GDM1 (cell line): ENCODE data around the gene TNNI3.
"Not testable (repeated sequence)": the region's sequence is repeated elsewhere in the genome, so short reads cannot be mapped to it uniquely, and the experiment has no call there.

ENCODE experiments used
- DNase-seq: peaks from one replicate; lab custom pipeline; 2025; lab: John Stamatoyannopoulos, UW

Gene TNNI3

DNA sequence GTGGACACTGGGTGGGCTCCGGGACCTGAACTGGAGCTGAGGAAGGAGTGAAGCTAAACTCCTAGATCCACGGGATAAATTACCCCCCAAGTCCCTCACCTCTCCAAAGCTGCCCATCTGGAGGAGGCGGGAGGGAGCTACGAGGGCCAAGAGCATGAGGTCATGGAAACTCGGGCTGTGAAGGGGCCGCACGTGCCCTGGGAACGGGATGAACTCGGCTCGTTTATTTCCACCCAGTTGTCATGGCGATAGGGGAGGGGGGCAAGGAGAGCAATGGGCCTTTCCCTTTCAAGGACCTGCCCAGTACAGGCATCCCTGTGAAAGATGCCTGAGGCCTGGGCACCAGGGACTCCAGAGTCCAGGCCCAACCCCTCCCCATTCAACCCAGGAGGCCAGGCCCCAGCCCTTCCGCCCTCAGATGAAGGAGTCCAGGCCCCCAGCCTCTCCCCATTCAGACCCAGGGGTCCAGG is 43.9 kb downstream of the TNNI3 start:
- DNase-seq = no peak

DNA sequence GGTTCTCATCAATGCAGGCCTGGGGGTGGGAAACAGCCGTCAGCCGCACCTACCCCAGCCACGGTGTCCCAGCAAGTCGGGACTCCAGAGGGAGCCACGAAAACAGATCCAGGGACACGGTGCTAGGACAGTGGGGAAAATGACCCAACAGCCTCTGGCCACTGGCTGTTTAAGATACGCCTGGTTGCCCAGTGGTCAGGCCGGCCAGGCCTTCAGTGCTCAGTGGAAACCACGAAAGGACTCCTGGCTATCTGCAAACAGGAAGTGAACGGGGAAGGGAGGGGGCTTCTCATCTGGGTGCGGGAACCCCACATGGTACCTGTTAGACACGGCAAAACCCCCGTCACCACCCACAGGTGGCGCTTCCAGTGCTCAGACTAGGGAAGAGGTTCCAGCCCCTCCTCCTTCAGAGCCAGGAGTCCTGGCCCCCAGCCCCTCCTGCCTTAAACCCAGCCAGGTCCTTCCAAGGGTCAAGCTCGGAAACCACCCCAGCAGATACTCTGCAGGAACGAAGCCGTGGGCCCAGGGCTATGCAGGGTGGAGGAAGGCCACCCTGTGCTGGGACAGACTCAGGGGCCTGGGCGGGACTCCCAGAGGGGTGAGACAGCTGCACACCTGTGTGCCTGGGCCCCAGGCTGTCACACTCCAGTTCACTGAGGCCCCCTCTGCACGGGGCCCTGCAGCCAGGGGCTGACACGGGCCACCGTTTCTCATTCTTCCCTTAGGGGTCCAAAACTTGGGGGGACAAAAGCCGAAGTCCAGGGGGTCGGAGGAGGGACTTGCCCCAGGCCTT is 44.6 kb downstream of the TNNI3 start:
- DNase-seq = no peak

DNA sequence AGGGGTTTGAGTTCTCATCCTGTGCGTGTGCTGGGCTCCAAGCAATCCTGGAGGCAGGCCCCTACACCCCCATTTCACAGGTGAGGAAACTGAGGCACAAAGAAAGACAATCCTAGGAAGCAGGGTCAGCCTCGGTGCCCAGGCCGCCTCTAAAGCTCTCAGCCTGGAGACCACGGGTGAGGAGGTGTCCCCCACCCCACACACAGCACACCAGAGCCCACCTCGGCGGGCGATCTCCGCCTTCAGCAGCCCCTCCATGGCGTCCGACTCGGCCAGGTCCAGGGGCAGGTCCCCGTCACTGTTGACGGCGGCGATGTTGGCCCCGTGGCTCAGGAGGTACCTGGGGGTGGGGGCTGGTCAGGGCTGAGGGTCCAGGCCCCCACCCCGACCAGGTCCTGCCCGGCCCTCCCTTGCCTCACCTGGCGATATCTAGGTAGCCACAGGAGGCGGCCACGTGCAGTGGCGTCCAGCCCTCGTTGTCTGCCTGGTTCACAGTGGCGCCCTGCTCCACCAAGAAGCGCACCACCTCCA is 45.2 kb downstream of the TNNI3 start:
- DNase-seq = no peak

DNA sequence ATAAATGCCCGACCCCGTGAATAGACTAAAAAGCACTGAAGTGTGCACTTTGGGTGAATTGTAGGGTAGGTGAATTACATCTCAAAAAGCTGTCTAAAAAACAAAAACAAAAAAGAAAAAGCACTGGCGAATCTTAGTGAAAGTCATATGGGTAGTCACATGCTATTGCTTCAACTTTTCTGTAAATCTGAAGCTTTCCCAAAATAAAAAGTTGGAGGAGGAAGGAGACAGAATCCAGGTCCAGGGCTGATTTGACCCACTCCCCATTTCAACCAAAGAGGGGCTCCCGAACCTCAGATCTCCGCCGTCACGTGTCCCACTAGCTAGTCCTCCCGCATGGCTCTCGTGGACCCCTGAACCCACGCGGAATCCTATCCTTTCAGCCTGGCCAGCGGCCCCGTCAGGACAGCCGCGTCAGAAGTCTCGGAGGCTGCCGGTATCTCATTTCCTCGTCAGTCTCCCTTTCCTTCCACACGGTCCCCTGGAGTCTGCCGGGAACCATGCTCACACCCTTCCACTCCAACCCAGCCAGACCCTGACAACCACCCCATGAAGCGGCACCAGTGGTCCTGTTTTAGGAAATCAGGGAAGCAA is 46.2 kb downstream of the TNNI3 start:
- no peak for DNase-seq

DNA sequence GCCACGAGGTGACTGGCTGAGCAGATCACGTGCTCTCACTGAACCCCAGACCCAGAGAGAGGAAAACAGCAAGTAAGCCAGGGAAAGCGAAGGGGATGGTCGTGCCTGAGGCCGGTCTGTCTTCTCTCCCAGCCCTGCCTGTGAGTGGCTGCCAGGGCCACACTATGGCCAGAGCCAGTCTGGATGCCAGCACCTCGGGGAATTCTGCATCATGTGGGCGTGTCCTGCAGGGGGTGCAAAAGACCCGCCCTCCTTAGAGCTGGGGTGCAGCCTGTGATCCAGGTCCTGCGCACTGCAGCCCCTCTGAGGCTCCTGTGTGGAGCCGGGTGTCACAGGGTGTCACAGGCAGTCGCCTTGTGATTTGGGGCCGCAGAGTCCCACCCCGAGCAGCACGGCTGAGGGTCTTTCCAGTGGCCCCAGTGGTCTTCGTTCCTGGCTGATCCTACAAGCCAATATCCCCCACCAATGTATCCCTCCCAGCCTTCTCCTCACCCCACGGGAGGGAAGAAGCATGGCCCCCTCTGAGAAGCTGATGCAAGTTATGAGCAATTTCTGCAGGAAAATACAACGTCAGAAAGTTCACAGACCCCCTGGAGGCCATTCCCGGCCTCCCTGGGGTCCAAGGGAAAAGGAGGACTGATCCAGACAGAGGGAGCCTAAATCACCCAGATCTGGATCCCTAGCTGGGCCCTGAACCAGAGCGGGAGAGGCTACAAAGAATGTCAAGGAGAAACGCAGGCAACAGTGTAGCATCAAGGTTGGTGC is 47.8 kb downstream of the TNNI3 start:
- DNase-seq = no peak

DNA sequence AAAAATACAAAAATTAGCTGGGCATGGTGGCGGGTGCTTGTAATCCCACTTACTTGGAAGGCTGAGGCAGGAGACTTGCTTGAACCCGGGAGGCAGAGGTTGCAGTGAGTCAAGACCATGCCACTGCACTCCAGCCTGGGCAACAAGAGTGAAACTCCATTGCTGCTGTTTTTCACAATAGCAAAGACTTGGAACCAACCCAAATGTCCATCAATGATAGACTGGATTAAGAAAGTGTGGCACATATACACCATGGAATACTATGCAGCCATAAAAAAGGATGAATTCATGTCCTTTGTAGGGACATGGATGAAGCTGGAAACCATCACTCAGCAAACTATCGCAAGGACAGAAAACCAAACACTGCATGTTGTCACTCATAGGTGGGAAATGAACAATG is 50.3 kb downstream of the TNNI3 start:
- DNase-seq = not testable (repeated sequence)

DNA sequence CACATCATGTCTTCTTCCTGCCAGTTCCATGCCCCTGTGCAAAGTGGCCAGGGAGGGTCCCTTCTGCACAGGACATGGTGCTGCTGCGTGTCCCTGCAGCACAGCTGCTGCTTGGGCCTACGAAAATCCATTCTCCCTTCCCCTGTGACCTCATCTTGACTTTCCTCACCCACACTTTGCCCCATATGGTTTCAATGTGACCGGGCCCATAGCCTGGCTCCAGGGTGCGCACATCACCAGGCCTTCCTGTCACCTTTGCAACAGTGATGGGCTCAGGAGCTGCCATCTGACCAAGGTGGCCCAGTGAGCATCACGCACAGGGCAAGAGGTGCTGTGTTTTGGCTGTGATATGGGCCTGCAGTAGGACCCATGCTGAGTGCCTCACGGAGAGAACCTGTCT is 50.9 kb downstream of the TNNI3 start:
- DNase-seq = no peak

DNA sequence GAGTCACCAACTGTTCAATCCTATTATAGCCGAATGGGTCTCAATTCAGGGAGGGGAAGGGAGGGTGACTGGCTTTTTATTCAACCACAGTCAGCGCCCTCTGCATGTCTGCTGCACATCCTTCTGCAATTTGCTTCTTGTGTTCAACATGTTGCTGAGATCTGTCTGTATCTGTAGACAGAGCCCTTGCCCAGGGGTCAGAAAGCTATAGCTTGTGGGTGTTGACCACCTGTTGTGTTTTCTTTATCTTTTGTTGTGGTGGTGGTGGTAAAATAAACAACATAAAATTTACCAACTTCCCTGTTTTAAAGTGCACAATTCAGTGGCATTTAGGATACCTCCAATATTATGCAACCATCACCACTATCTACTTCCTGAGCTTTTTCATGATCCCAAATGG is 52.3 kb downstream of the TNNI3 start:
- DNase-seq = no peak

DNA sequence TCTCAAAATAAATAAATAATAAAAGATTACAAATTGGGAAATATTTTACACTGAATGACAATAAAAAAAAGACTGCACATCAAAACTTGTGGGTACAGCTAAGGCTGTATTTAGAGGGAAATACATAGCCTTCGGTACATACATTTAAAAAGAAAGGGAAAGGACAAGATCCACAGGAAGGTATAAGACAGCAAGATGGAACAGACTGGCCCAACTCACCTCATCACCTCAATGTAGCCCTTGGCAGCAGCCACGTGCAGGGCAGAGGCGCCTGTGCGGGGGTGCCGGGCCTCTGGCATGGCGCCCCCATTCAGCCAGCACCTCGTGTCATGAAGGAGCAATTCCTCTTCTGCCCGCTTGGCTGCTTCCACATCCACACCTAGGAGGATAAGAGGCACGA is 54.3 kb downstream of the TNNI3 start:
- DNase-seq = no peak
